Type B pancreatic cell (in vitro differentiated cells): Measurements from ENCODE around the gene RNF38. TPM values are rescaled to one million over a fixed set of nuclear protein-coding genes. Genes with fewer than 3 reads are reported as not detected.
A peak's percentile ranks its signal among the peaks of the same experiment; 100 is the strongest.
"Not testable (repeated sequence)": the region's sequence is repeated elsewhere in the genome, so short reads cannot be mapped to it uniquely, and the experiment has no call there.

Source experiments
- DNase-seq: peaks from one replicate; pipeline ENCODE4 v3.0.0; 2021; ENCODE audit warnings: mixed read lengths; ENCODE audit not compliant: unreplicated experiment; ENCODE audit errors: extremely low spot score
- H3K27ac Mint-ChIP-seq: 2 replicates; pipeline ENCODE4 v1.8.0; 2021; ENCODE audit warnings: mild to moderate bottlenecking, mixed read lengths
- H3K27me3 Mint-ChIP-seq: 2 replicates; pipeline ENCODE4 v1.8.0; 2021; ENCODE audit warnings: mixed read lengths
- H3K36me3 Mint-ChIP-seq: 2 replicates; pipeline ENCODE4 v1.8.0; 2021; ENCODE audit warnings: mixed read lengths
- H3K4me1 Mint-ChIP-seq: one replicate; pipeline ENCODE4 v1.8.0; 2021; ENCODE audit warnings: mixed read lengths; ENCODE audit not compliant: unreplicated experiment
- H3K4me3 Mint-ChIP-seq: 2 replicates; pipeline ENCODE4 v1.8.0; 2021; ENCODE audit warnings: mild to moderate bottlenecking, mixed read lengths
- H3K9me3 Mint-ChIP-seq: 2 replicates; pipeline ENCODE4 v1.8.0; 2021; ENCODE audit warnings: mixed read lengths
- total RNA-seq: library from RNA; stranded (reverse); gene quantifications from 2 replicates; pipeline ENCODE4 v1.2.1, GENCODE V29; 2021; ENCODE audit warnings: low replicate concordance
- TF ChIP-seq, protein P1 (sequence below): fragments of 200-600 bp; sonication (generic); conservative IDR thresholded peaks from 2 replicates; pipeline ENCODE4 v1.5.0; 2021; ENCODE audit warnings: antibody characterized with exemption, mild to moderate bottlenecking

The RNF38 gene
- total RNA-seq, 1 donor from 2014 or later = 39.9 TPM

DNA sequence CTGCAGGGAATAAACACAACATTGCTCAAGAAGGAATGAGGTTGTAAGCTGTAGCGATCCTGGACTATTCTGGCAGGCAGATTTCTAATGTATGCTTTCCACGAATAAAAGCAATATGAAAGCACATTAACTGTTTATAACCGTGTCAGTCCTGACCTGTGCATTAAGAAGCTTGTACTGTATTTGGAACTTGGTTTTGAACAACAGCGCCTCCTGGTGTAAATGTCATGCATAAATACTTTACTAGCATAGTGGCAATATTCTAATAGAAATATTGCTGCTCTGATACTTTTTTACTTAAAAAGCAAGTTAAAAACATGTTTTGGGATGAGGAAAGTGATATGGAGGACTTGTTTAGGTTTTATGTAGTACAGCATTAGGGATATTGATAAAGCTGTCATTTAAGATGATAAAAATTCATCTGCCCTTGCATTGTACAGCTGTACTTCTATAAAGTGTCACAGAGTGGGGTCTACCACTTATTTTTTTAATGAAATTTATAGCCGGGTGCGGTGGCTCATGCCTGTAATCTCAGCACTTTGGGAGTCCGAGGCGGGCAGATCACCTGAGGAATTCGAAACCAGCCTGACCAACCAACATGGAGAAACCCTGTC lies 71.2 kb downstream of the RNF38 start:
- no peaks in the 10 kb centered on the region for H3K27me3 Mint-ChIP-seq
- peak overlapping the region; percentile 22 for H3K4me3 Mint-ChIP-seq
- H3K4me1 Mint-ChIP-seq = peaks cover 19% of the 10 kb centered on the region
- TF ChIP-seq, protein P1, sequence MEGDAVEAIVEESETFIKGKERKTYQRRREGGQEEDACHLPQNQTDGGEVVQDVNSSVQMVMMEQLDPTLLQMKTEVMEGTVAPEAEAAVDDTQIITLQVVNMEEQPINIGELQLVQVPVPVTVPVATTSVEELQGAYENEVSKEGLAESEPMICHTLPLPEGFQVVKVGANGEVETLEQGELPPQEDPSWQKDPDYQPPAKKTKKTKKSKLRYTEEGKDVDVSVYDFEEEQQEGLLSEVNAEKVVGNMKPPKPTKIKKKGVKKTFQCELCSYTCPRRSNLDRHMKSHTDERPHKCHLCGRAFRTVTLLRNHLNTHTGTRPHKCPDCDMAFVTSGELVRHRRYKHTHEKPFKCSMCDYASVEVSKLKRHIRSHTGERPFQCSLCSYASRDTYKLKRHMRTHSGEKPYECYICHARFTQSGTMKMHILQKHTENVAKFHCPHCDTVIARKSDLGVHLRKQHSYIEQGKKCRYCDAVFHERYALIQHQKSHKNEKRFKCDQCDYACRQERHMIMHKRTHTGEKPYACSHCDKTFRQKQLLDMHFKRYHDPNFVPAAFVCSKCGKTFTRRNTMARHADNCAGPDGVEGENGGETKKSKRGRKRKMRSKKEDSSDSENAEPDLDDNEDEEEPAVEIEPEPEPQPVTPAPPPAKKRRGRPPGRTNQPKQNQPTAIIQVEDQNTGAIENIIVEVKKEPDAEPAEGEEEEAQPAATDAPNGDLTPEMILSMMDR = peak; percentile 93
- DNase-seq = no peak
- H3K27ac Mint-ChIP-seq = no peak overlapping the region
- no peaks in the 10 kb centered on the region for H3K36me3 Mint-ChIP-seq
- H3K9me3 Mint-ChIP-seq = no peaks in the 10 kb centered on the region

DNA sequence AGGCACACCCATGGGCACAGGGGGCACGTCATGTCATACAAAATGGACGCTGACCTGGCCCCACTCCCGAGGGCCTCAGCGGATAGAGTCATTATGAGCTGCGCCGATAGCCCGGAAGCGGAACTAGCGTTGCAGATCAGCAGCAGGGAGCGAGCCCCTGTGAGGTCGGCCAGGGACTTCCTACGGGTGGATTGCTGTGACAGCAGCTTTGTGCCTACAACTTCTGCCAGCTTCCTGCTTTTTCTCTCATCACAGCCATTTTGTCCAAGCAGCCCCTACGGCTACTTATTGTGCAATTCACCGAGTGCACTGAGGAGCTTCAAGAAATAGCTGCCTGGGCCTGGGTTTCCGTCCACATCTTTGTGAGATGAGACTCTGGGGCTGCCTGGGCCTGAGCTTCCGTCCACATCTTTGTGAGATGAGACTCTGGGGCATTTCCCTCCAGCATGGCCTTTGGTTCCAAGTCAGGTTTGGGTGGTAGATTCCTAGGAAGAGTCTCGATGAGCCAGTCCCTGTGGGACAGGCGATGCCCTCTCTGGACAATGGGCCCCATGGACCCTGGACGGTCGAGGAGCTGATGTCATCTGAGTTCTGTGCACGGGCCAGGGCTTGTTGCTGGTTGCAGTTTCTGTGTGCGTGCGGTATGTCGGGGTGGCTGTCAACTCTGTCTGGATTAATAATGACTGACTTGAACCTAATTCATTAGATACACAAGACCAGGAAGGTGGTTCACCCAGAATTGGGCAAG lies 74.8 kb downstream of the RNF38 start:
- TF ChIP-seq, protein P1 = no peak
- no peak for DNase-seq
- Mint-ChIP-seq H3K27me3 (no peaks in the 10 kb centered on the region), H3K9me3 (peaks cover 13% of the 10 kb centered on the region), H3K36me3 (peaks cover 3% of the 10 kb centered on the region), H3K27ac (no peak overlapping the region), H3K4me1 (peaks cover 19% of the 10 kb centered on the region), H3K4me3 (no peak overlapping the region)

DNA sequence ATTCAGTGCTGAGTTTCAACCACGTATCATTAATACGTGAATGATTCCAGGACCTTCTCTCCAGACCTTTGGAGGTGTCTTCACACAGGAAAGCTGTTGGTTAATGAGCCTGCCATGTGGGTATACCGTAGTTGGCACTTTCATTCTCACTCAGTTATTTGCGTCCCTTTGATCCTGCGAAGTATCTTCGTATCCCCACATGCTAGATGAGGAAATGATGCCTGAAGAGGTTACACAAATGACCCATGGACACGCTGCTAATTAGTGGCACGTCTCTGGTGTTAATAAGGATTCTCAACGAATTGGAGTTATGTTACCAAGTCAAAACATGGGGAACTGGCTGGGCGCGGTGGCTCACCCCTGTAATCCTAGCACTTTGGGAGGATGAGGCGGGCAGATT lies 76.1 kb downstream of the RNF38 start:
- TF ChIP-seq, protein P1 = no peak
- Mint-ChIP-seq H3K4me3 (no peak overlapping the region), H3K4me1 (peaks cover 18% of the 10 kb centered on the region), H3K9me3 (peaks cover 13% of the 10 kb centered on the region), H3K36me3 (peaks cover 3% of the 10 kb centered on the region), H3K27ac (no peak overlapping the region), H3K27me3 (no peaks in the 10 kb centered on the region)
- DNase-seq = no peak

DNA sequence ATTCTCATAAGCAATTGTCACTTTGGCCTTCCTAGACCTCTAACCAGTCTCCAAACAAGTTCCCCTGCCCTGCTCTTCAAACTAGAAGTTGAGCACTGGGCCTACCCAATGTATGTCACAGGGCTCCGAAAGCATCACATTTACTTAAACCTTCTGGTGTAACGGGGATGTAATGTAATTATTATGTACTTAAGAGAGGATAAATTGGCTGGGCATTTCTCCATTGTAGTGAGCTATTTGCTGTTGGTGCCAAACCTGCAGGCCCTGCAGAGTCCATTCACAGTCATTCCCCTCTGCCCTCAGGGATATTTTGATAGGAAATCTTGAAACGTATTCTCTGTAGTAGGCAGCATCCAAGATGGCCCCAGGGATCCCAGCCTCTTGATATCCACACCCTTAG lies 77.6 kb downstream of the RNF38 start:
- peak overlapping the region; percentile 18 for H3K27ac Mint-ChIP-seq
- H3K4me1 Mint-ChIP-seq = peaks cover 15% of the 10 kb centered on the region
- H3K9me3 Mint-ChIP-seq = peaks cover 13% of the 10 kb centered on the region
- TF ChIP-seq, protein P1 = no peak
- H3K36me3 Mint-ChIP-seq = peaks cover 3% of the 10 kb centered on the region
- no peak overlapping the region for H3K4me3 Mint-ChIP-seq
- H3K27me3 Mint-ChIP-seq = no peaks in the 10 kb centered on the region
- no peak for DNase-seq

DNA sequence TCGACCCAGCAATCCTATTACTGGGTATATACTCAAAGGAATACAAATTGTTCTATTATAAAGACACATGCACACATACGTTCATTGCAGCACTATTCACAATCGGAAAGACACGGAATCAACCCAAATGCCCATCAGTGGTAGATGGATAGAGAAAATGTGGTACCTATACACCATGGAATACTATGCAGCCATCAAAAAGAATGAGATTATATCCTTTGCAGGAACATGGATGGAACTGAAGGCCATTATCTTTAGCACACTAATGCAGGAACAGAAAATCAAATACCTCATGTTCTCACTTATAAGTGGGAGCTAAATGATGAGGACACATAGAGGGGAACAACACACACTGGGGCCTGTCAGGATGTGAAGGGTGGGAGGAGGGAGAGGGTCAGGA lies 78.2 kb downstream of the RNF38 start:
- H3K27me3 Mint-ChIP-seq, H3K4me1 Mint-ChIP-seq, H3K4me3 Mint-ChIP-seq, H3K36me3 Mint-ChIP-seq, DNase-seq: not testable (repeated sequence)
- H3K9me3 Mint-ChIP-seq = peaks cover 13% of the 10 kb centered on the region
- peak overlapping the region; percentile 98 for H3K27ac Mint-ChIP-seq

GRCh38 chr9:36320466-36320865 lies 79.6 kb downstream of the RNF38 start:
- H3K36me3 Mint-ChIP-seq = peaks cover 3% of the 10 kb centered on the region
- peak overlapping the region; percentile 98 for H3K27ac Mint-ChIP-seq
- no peak for DNase-seq
- H3K9me3 Mint-ChIP-seq = peaks cover 13% of the 10 kb centered on the region
- H3K4me3 Mint-ChIP-seq = no peak overlapping the region
- TF ChIP-seq, protein P1 = no peak
- no peaks in the 10 kb centered on the region for H3K27me3 Mint-ChIP-seq
- peaks cover 14% of the 10 kb centered on the region for H3K4me1 Mint-ChIP-seq
